Stimulated activated CD4-positive, alpha-beta T cell treated with anti-CD3 and anti-CD28 coated beads, TNF-alpha, amount 100 ng/mL, for 1 hour (primary cell): ENCODE data around the gene POFUT2.
A peak's percentile ranks its signal among the peaks of the same experiment; 100 is the strongest.

Experiments used
- DNase-seq, 3 donors: peaks; one replicate each; pipeline ENCODE4 v3.0.0-alpha.2; 2020; ENCODE audit warnings: low read depth in 3 of 3, low spot score in 1 of 3

Gene POFUT2

DNA sequence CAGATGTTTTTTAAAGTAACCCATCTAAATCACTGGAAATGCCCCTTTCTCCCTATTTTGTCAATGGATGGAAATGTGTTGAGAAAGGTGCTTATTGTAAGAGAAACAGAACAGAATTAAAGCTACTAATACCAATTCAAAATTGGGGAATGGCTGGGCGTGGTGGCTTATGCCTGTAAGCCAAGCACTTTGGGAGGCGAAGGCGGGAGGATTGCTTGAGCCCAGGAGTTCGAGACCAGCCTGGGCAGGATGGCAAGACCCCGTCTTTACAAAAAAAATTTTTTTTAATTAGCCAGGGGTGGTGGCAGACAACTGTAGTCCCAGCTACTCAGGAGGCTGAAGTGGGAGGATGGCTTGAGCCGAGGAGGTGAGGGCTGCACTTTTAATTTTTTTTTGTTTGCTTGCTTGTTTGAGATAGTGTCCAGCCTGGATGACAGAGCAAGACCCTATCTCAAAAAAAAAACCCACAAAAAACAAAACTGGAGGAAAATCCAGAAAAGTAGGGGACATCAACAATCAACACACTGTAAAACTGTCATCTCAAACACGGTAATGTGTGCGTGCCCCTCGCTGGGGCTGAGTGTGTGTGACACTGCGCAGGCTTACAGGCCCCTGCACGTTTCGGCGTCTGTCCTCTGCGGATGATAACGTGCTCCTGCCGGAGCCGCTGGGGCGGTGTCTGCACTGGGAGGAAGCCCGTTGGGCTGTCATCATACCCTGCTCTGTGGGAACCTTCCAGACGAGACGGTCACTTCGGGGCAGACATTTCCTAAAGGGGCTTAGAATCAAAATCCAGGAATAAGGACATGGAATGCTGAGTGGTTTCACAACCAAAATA, 11.6 kb upstream of the POFUT2 start:
- no peak for DNase-seq

- no peak for DNase-seq
These were observed 10.2 kb upstream of the POFUT2 start for GRCh38 chr21:45297869-45298268.

- DNase-seq = no peak
These were observed 9.6 kb upstream of the POFUT2 start for GRCh38 chr21:45297329-45297728.

DNA sequence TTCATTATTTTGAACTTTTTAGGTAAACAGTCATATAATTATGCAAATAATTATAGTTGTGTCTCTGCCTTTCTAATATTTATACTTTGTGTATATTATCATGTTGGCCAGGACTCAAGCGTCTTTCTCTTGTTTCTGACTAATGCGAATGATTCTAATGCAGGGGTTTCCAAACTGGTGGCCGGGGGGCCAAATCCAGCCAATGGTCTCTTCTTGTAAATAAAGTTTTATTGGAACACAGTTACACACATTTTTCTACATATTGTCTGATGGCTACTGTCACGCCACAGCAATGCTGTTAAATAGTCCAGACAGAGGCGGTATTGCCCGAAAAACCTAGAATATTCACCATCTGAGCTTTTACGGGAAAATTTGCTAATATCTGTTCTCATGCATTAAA, 8.9 kb upstream of the POFUT2 start:
- DNase-seq = no peak

DNA sequence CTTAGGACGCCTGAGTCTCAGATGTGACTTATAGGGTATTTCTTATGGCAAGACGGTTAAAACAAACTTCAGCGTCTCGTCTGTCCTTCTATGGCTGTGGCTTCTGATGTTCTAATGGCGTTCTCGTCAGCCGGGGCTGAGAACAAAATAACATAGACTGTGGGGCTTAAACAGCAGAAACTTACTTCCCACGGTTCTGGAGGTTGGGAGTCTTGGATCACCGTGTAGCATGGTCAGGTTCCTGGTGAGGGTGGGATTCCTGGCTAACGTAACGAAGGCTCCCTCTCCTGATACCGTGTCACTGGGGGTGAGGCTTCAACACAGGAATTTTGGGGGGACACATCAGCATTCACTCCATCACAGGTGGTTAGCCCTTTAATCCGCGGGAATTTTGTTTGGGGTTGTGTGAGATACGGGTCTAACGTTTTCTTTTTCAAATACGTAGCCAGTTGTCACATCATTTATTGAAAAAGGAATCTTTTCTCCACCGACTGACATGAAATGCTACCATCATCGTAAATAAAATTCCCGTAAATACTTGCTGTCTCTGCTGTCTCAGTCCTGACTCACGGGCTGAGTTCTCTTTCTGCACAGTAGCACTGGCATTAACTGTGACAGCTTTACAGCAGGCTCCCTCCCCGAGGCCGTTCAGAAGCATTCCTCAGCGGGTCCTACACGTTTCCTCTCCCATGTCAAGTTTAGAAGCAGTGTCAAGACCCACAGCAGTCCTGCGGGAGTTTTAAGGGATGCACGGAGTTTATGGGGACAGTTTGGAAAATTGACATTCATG, 8.1 kb upstream of the POFUT2 start:
- no peak for DNase-seq

DNA sequence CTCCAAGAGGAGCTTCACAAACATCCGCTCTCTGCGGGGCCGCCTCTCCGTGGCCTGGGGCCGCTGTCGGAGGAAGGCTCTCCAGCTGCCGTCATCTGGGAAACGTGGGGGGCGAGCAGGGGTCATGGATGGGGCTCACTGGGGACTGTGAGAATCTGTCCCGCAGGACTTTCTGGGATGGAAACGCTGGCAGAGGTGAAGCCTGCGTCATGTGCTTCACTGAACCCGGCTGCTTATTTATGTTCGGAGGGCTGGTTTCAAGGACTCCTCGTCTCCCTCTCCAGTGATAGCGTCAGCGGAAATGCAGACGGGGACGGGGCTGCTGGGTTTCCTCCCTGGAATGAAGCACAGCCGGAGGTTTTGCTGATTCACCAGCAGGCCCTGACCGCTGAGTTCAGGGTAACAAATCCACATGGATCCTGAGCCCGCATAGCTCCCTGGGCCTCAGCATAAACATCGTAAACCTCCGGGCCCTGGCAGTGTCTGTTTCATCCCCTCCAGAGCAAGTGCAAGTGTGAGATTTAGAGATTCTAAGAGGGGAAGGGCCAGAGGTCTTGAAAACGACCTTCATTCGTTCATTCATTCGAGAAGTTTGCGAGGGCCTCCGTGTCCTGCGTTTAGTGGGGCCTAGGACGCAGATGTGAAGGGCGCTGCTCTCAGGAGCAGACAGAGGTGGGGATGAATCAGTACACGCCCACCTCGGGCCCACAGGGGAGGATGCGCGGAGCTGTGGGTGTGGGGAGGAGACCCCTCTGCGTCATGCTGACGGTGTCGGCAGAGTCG, 7.0 kb upstream of the POFUT2 start:
- DNase-seq = no peak

DNA sequence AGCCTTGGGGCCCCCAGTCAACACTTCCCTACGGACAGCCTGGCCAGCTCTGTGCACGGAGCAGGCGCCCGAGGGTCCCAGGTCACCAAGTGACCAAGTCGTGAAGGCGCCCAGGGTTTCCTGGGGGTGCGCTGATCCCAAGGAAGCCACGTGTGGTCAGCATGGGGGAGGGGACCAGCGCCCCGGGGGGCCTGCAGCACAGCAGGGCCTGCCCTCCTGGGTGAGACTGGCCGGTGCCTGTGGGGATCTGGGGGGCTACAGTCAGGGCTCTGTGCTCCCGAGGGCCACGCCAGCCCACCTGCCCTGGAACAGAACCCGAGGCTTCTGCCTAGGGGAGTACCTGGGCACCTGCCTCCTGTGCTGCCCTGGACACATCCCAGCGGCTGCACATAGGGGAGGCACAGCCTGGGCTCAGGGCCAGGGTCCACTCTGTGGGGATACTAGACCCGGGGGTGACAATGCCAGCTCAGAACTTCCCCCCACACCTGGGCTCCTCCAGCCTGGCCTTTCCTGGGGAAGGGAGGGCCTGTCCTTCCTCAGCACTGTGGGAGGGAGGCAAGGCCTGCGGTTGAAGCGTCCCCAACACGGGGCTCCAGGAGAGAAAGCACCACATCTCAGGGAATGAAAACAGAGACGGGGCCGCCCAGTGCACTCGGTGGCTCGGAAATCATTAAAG, 6.2 kb upstream of the POFUT2 start:
- DNase-seq = no peak

DNA sequence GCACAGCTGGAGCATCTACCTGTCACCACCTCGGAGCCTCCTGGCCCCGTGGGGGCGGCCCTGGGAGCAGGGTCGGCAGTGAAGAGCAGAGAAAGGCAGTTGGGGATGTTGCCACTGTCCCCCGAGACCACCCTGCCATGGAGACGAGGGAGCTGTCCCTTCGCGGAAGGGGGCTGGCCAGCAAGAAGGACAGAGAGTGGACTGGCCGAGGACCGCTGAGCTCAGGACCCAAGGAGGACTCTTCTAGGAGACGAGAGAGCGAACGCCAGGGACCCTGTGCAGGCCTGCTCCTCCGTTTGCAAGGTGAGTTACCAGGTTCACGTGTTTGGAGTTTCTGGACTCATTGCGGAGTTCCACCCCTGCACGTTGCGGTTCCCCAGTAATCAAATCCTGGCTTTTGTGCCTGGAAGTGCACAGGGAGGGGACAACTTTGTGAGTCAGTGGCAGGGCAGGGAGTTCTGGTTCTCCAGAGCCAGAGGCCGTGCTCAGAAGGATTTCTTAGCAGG, 5.6 kb upstream of the POFUT2 start:
- DNase-seq = no peak

- peak; percentile 40 to 63 (median 50) for DNase-seq
These were observed 4.9 kb upstream of the POFUT2 start for GRCh38 chr21:45292399-45293219.

DNA sequence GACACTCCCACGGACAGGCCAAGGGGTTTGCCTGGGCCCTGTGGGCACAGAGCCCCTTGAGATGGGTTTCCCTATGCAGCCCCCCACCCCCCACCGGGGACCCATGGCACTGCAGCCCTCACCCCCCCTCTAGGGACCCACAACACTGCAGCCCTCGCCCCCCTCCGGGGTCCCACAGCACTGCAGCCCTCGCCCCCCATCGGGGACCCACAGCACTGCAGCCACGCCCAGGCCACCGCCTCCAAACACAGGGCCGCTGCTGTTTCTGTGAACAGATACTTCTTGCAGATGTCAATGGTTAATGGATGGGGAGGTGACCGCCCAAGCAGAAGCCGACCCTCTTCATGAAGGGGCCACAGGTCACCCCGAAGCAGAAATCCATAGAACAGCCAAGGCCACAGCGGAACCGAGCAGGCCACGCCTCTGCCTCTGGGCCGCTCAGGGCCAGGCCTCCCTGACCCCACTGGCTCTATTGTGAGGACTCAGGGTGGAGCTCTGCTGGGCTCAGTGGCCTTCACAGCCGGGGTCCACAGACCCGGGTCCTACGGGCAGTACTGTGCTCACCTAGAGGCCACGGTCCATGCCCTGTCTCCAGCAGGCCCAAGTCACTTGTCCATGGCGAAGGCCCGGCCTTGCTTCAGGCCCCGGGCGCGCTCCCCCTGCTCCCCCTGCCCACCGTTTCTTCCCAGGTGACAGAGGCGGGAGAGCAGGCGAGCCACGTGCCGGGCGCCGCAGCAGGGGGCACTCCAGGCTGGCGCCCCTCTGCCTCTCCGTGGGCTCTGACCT, 4.1 kb upstream of the POFUT2 start:
- no peak for DNase-seq

DNA sequence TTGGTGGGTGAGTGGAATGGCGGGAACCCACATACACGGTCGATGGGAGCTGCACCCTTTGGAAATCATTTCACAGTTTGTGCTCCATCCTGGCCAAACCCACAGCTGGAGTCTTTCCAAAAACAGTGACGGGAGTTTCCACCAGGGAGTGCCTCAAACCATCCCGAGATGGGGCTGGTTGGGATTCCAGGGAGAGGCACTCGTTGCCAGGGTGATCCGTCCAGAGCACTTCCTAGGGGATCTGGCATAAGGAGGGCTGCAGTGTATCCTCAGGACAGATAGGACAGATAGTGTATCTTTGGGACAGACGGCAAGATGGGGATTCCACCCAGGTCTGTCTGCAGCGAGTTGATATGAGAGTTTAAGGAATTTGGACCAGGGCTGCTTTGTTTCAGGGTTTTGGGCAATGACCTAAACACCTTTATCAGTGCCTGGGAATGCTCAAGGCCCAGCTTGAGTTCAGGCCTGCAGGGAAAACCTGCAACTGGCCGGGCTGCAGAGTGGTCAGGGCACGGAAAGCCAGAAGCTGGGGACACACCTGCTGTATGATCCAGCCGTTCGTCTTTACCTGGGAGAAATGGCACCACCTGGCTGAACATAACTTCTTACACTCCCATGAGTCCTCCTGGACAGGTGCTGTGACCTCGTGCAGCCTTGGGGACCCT, 3.4 kb upstream of the POFUT2 start:
- DNase-seq = no peak

- DNase-seq = no peak
These were observed 2.2 kb upstream of the POFUT2 start for GRCh38 chr21:45289655-45290515.

DNA sequence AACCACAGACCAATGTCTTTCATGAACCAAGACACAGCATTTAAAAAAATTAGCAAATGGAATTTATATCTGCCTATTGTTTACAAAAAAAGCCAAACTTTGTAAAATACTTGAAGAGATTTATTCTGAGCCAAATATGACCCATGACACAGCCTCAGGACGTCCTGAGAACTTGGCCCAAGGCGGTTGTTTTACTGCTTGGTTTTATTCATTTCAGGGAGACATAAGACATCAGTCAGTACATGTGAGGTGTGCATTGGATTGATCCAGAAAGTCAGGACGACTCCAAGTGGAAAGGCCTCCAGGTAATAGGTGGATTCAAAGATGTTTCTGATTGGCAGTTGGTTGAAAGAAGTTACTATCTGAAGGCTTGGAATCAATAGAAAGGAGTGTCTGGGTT, 1.4 kb upstream of the POFUT2 start:
- no peak for DNase-seq

GRCh38 chr21:45288441-45288841, 746 bp upstream of the POFUT2 start:
- DNase-seq = no peak

DNA sequence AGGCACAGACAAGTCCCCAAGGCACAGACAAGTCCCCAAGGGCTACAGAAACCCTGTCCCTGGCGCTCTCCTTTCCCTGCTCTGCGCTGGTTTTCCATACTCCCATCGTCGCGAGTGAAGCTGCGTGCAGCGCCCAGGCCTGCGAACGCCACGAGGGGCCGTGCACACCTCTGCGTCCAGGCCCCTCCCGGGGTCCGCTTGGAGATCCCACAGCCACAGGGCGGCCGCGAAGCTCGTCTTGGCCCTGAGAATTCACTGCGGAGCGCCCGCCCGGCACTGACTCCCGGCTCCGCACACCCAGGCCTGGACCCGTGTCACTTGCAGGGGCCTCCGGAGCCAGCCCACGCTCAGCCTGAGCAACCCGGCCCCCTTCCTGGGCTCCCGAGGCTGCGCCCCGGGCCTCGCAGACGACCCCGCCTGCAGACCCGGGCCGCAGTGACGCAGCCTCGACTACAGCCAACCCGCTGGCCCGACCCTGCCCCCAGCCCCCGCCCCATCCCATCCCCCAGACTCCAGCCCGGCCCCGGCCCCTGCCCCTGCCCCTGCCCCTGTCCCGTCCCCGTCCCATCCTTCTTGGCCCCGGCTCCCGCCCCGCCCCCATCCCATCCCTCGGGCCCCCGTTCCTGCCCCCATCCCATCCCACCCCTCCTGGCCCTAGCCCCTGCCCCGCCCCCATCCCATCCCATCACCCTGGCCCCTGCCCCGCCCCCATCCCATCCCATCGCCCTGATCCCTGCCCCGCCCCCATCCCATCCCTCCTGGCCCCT, 841 bp downstream of the POFUT2 start:
- DNase-seq = no peak

- no peak for DNase-seq
These were observed 2.3 kb downstream of the POFUT2 start for GRCh38 chr21:45285266-45285931.

- no peak for DNase-seq
These were observed 3.3 kb downstream of the POFUT2 start for GRCh38 chr21:45284456-45284741.
